Right forelimb (tissue), 1 donor: ENCODE data around the gene EPHB6.

ENCODE experiments used
- DNase-seq: peaks from one replicate; pipeline ENCODE4 v3.0.0-alpha.2; 2018

Gene EPHB6, protein sequence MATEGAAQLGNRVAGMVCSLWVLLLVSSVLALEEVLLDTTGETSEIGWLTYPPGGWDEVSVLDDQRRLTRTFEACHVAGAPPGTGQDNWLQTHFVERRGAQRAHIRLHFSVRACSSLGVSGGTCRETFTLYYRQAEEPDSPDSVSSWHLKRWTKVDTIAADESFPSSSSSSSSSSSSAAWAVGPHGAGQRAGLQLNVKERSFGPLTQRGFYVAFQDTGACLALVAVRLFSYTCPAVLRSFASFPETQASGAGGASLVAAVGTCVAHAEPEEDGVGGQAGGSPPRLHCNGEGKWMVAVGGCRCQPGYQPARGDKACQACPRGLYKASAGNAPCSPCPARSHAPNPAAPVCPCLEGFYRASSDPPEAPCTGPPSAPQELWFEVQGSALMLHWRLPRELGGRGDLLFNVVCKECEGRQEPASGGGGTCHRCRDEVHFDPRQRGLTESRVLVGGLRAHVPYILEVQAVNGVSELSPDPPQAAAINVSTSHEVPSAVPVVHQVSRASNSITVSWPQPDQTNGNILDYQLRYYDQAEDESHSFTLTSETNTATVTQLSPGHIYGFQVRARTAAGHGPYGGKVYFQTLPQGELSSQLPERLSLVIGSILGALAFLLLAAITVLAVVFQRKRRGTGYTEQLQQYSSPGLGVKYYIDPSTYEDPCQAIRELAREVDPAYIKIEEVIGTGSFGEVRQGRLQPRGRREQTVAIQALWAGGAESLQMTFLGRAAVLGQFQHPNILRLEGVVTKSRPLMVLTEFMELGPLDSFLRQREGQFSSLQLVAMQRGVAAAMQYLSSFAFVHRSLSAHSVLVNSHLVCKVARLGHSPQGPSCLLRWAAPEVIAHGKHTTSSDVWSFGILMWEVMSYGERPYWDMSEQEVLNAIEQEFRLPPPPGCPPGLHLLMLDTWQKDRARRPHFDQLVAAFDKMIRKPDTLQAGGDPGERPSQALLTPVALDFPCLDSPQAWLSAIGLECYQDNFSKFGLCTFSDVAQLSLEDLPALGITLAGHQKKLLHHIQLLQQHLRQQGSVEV

GRCh38 chr7:142854372-142855113 lies at the start of gene EPHB6:
Gene EPHB6, plus strand, starts transcription at chr7:142855076. Its CDS starts 8,152 bp downstream, at chr7:142863228.
- DNase-seq: peak; percentile 86

DNA sequence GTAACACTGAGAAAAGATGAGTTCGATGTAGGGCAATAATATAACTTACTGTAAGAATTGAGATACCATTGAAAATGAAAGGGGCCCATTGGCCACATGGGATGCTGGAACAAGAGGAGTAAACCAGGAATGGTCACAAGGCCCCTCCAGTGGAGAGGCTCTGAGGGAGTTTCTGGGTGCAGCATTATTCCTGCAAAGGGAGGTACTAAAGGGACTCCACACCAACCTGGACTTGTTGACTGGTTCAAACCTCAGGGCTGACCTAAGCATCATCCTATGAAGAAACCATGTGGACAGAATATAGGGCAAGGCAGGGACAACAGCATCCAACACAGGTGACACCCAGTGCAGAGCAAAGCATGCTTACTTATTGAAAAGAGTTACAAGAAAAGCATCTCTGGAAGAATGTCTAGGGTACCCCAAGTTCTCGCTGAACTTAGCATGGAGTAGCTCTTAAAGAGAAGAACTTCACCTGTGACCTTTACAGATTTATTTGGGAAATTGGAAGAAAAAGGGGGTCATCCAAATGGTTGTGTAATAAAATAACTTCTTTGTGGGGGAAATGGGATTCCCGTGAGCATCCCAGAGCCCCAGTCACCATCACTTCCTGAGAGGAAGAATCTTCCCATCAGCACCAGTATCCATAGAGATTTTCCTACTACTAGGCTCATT lies 49.4 kb upstream of the EPHB6 start:
- no peak for DNase-seq

GRCh38 chr7:142806022-142806356 lies 48.9 kb upstream of the EPHB6 start:
- DNase-seq: no peak

- DNase-seq: no peak
Measured at GRCh38 chr7:142806957-142807356, 47.9 kb upstream of the EPHB6 start.

DNA sequence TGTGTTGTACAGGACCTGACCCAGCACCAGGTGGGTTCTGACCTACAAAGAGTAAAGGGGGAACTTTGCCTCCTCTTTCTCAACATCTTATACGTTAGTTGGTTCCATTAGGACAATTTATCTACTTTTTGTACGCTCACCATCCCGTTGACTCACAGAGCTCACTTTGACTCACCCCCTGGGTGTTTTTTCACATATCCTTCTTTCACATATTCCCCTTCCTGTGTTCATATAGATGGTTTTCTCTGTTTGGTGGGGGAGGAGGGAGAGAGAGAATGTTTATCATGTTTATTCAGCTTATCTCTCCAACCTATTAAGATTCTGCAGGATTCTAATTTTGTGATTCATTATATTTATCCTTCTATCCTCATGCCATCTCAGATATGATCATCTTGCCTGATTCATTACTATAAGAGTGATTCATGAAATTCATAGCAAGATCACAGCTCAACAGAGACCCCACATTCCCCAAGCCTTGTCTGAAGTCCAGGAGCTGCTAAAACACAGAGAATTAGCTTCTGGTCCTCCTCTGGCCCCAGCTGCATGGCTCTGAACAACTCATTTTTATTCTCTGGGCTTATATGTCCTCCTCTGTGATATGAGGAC lies 46.9 kb upstream of the EPHB6 start:
- DNase-seq: no peak

DNA sequence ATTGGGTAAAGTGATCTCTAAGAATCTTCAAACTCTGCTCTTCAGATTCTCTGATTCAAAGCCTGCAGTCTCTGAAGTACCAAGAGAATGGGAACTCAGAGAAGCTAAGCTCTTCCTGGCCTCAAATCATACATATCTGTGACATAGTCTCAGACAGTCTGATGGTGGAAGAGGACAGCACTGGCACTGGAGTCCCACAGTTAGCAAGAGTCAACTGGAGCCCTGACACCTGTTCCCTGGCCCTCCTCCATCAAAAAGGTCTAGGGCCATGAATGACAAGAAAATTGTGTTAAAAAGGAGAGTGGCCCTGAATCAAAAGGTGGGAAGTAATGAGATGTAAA lies 46.4 kb upstream of the EPHB6 start:
- no peak for DNase-seq

GRCh38 chr7:142808802-142809583 lies 45.9 kb upstream of the EPHB6 start:
- DNase-seq: no peak

GRCh38 chr7:142809671-142810070 lies 45.2 kb upstream of the EPHB6 start:
- DNase-seq: no peak

DNA sequence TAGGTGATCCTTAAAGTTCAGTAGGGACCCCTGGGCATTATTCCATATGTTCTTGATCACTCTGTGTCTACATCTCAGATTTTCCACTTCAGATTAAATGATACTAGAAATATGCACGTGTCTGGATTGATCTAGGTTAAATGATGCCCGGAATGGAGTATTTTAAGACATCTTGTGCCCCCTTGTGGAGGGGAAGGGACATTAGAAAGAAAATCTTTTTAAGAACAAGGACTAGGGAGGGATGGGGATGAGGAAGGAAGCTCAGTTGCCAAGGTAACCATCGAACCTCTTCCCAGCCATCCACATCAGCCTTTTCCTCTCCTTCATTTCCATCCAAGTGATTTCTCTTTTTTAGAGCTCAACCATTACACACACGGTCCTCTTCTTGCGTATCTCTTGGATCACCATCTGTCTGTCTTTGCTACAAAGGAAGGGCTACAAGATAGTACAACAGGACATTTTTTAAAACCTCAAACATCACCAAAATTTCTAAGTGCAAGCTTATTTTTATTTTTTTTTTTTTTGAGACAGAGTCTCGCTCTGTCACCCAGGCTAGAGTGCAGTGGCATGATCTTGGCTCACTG lies 43.6 kb upstream of the EPHB6 start:
- no peak for DNase-seq

DNA sequence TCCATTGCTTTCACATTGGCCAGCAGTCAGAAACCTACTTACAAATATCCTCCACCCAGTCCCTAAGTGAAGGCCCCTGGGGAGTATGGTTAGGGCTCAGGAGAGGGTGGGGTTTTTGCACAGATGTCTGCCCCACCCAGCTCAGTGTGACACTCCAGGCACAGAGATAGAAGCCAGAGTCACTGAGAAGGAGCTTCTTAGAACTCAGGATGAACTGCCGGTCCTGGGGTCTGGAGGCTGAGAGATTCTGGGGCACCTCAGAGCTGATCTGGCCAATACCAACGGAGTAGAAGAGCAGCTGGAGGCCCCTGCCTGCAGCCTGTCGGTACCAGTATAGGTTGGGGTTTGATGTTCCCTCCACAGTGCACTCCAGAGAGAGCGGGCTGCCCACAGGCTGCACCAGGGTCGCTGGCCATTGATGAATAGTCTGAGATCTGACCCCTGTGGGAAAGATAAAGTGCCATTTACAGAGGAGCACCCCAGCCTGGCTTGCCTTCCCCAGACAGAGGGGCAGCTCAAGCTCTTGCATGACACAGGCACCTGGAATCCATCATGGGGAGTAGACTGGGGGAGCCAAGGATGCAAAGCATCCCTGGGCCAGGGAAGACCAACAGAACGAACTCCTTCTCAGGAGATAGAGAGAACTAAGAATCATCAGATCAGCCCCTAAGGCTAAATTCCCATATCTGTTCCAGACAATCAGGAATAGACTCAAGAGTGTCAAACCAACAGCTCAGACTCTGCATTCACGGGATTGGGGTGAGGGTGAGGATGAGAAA lies 42.2 kb upstream of the EPHB6 start:
- DNase-seq: no peak

- no peak for DNase-seq
Measured at GRCh38 chr7:142813226-142813625, 41.6 kb upstream of the EPHB6 start.

DNA sequence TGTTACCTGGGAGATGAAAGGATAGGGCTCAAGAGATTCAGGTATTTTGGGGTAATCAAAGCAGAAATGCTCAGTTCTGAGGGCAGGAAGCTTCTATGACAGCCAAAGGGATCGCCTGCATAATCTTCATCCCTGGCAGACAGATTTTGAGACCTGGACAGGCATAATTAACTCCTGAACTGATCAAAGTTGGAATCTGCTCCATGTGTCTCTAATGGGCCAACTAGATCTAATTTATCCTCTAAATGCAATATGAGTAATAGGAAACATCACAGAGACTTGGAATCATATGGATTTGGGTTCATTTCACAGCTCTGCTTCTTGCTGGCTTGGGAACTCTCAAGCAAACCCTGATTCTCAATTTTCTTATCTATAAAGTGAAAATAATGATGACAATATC lies 41.2 kb upstream of the EPHB6 start:
- DNase-seq: no peak

DNA sequence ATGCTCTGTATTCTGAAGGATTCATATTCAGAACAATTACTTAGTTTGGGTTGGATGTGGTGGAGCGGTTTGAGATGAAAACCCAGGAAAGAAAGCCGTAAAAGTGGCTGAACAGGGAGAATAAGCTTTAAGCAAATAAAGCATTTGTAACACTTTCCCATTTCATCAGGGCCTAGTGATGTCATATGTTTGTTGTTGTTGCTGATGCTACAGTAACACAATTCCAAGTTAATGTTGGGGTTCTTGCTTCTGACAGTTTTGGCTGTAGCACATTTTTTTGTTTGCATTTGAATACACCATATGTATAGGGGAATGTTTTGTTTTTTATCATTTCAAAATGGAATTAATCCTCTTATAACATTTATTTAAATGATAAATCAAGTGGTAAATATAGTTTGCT lies 40.4 kb upstream of the EPHB6 start:
- no peak for DNase-seq

- DNase-seq: no peak
Measured at GRCh38 chr7:142815134-142815533, 39.7 kb upstream of the EPHB6 start.

- DNase-seq: no peak
Measured at GRCh38 chr7:142817506-142817905, 37.4 kb upstream of the EPHB6 start.

GRCh38 chr7:142819530-142819929 lies 35.3 kb upstream of the EPHB6 start:
- no peak for DNase-seq

DNA sequence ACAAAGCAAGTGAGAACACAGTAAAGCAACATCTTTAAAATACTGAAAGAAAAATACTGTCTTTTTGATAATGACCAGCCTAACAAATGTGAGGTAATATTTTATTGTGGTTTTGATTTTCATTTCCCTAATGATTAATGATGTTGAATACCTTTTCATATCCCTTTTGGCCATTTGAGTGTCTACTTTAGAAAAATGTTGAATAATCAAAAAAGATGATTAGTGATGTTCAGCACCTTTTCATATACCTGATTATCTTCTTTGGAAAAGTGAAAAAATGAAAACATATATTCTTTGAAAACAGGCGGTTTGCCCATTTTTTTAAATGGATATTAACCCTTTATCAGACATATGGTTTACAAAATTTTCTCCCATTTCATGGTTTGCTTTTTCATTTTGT lies 32.2 kb upstream of the EPHB6 start:
- DNase-seq: no peak

GRCh38 chr7:142827951-142828500 lies 26.9 kb upstream of the EPHB6 start:
- no peak for DNase-seq

DNA sequence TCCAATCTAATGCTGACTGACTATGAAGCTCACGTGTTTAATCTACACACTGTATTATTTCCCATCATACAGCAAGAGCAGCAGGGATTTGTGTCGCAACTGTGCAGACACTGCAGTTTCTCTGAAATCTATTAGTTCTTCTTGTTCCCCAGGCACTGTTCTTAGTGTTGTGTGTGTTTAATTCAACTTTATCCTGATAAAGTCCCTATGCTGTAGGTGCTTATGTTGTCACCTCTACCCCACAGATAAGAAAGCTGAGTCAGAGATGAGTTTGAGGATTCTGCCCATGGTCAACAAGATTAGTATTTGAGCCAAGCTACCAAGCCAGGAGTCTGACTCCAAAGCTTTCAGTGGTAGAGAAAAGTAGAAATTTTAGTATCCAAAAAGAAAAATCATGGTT lies 22.5 kb upstream of the EPHB6 start:
- no peak for DNase-seq
